GM19025 (cell line): ENCODE results near the gene FOXB1.
A peak's percentile ranks its signal among the peaks of the same experiment; 100 is the strongest.

ENCODE experiments used
- ATAC-seq: cut with Tn5 transposase; IDR thresholded peaks from one replicate; pipeline ENCODE4 v1.9.1; 2021; ENCODE audit warnings: mild to moderate bottlenecking, low read depth, moderate library complexity; ENCODE audit not compliant: unreplicated experiment

FOXB1 gene

GRCh38 chr15:60004009-60004845 is at the start of gene FOXB1:
TSS of gene FOXB1 (plus strand) at chr15:60004311. CDS start at chr15:60004964, 653 bp downstream.
- ATAC-seq: no peak

- ATAC-seq: no peak
Measured at GRCh38 chr15:59958288-59958687, 45.8 kb upstream of the FOXB1 start.

- no peak for ATAC-seq
Measured at GRCh38 chr15:59960318-59960717, 43.8 kb upstream of the FOXB1 start.

- no peak for ATAC-seq
Measured at GRCh38 chr15:59963322-59963721, 40.8 kb upstream of the FOXB1 start.

GRCh38 chr15:59963925-59964324 is 40.2 kb upstream of the FOXB1 start:
- no peak for ATAC-seq

- ATAC-seq: no peak
Measured at GRCh38 chr15:59965741-59966140, 38.4 kb upstream of the FOXB1 start.

GRCh38 chr15:59966262-59966661 is 37.8 kb upstream of the FOXB1 start:
- ATAC-seq: no peak

GRCh38 chr15:59968314-59968713 is 35.8 kb upstream of the FOXB1 start:
- no peak for ATAC-seq

- ATAC-seq: no peak
Measured at GRCh38 chr15:59972241-59972640, 31.9 kb upstream of the FOXB1 start.

GRCh38 chr15:59976480-59977271 is 27.4 kb upstream of the FOXB1 start:
- no peak for ATAC-seq

- no peak for ATAC-seq
Measured at GRCh38 chr15:59991834-59992233, 12.3 kb upstream of the FOXB1 start.

GRCh38 chr15:59993041-59993750 is 10.9 kb upstream of the FOXB1 start:
- no peak for ATAC-seq

GRCh38 chr15:59993950-59994401 is 10.1 kb upstream of the FOXB1 start:
- ATAC-seq: no peak

GRCh38 chr15:59994526-59994887 is 9.6 kb upstream of the FOXB1 start:
- ATAC-seq: no peak

GRCh38 chr15:59994888-59995557 is 9.1 kb upstream of the FOXB1 start:
- ATAC-seq: no peak

GRCh38 chr15:59995568-59996297 is 8.4 kb upstream of the FOXB1 start:
- ATAC-seq: no peak

GRCh38 chr15:59996298-59997041 is 7.6 kb upstream of the FOXB1 start:
- ATAC-seq: no peak

GRCh38 chr15:59997070-59997701 is 6.9 kb upstream of the FOXB1 start:
- peak; percentile 88 for ATAC-seq
